ENCODE measurements around the gene SLC46A2. TPM values are rescaled to one million over a fixed set of nuclear protein-coding genes. Genes with fewer than 3 reads are reported as not detected.

SLC46A2 gene, protein sequence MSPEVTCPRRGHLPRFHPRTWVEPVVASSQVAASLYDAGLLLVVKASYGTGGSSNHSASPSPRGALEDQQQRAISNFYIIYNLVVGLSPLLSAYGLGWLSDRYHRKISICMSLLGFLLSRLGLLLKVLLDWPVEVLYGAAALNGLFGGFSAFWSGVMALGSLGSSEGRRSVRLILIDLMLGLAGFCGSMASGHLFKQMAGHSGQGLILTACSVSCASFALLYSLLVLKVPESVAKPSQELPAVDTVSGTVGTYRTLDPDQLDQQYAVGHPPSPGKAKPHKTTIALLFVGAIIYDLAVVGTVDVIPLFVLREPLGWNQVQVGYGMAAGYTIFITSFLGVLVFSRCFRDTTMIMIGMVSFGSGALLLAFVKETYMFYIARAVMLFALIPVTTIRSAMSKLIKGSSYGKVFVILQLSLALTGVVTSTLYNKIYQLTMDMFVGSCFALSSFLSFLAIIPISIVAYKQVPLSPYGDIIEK
- total RNA-seq, result not detected in 2 replicates

DNA sequence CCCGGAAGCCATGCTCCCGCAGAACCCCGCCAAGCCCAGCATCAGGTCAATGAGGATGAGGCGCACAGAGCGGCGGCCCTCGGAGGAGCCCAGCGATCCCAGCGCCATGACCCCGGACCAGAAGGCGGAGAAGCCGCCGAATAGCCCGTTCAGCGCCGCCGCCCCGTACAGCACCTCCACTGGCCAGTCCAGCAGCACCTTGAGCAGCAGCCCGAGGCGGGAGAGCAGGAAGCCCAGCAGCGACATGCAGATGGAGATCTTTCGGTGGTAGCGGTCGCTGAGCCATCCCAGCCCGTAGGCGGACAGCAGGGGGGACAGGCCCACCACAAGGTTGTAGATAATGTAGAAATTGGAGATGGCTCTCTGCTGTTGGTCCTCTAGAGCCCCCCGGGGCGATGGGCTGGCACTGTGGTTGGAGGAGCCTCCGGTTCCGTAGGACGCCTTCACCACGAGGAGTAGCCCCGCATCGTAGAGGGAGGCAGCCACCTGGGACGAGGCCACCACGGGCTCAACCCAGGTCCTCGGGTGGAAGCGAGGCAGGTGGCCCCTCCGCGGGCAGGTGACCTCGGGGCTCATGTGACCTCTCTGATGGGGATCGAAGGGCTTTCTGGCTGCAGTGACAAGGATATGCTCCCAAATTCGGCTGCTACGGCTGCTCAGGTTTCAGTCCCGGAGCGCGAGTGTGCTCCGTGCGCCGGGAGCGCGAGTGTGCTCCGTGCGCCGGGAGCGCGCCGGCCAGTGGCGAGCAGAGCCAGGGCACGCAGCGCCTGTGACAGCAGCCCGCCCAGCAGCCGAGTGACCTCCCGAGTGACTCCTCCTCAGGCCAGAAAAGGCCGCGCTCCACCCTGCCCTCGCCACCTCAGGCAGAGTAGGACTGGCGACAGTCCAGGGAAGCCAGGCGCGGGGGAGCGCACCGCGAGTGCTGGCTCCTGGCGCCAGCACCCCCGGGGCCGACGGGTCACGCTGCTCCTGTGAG lies at the start of gene SLC46A2:
Gene SLC46A2 (minus strand): TSS at position 771 of the 976 bp plus-strand sequence. CDS start 195 bp downstream, at position 576.

Other genes starting within 250 kb of the SLC46A2 start
- gene INIP, start 172.8 kb downstream of the SLC46A2 start, total RNA-seq, result 17.6 and 25.9 TPM in 2 replicates
- gene SNX30, start 140.1 kb downstream of the SLC46A2 start, total RNA-seq, result 10.1 TPM in 2 replicates
- 0.48 and 0.65 TPM in 2 replicates for gene ZNF883, start 121.3 kb upstream of the SLC46A2 start, total RNA-seq
- gene ZFP37, start 165.8 kb upstream of the SLC46A2 start, total RNA-seq, result 1.1 and 1.3 TPM in 2 replicates